Loucy (cell line): Measurements from ENCODE around the gene RALB.

ENCODE experiments used
- EZH2phosphoT487 ChIP-seq: fragments of 200-600 bp; IDR thresholded peaks from 2 replicates; pipeline ENCODE4 v1.6.1; 2018; ENCODE audit warnings: antibody characterized with exemption, mild to moderate bottlenecking, moderate library complexity, borderline replicate concordance
- TF ChIP-seq, protein P1 (sequence below): fragments of 200-600 bp; sonication (generic); conservative IDR thresholded peaks from 2 replicates; pipeline ENCODE4 v1.5.1; 2014; ENCODE audit warnings: mild to moderate bottlenecking, antibody characterized with exemption, low read length

DNA sequence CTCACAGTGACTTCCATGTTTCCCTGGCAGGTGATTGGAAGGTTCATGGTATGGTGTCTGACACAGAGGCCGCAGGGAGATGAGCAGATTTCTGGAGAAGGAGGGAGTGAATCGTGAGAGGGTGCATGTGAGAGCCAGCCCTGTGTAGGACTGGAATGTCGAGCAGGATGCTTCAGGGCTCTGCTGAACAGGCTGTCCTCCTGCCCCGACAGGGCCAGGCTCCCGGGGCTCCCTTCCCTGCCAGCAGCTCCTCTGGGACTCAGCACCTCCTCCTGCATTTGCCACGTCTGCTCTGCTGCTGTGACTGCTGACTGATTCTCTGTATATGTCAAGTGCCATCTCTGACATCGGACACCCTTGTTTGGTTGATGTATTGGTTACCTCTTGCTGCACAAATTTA, 54.8 kb downstream of the RALB start:
- TF ChIP-seq, protein P1, sequence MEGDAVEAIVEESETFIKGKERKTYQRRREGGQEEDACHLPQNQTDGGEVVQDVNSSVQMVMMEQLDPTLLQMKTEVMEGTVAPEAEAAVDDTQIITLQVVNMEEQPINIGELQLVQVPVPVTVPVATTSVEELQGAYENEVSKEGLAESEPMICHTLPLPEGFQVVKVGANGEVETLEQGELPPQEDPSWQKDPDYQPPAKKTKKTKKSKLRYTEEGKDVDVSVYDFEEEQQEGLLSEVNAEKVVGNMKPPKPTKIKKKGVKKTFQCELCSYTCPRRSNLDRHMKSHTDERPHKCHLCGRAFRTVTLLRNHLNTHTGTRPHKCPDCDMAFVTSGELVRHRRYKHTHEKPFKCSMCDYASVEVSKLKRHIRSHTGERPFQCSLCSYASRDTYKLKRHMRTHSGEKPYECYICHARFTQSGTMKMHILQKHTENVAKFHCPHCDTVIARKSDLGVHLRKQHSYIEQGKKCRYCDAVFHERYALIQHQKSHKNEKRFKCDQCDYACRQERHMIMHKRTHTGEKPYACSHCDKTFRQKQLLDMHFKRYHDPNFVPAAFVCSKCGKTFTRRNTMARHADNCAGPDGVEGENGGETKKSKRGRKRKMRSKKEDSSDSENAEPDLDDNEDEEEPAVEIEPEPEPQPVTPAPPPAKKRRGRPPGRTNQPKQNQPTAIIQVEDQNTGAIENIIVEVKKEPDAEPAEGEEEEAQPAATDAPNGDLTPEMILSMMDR = no peak
- no peak for TF ChIP-seq EZH2phosphoT487
